ENCODE data around the gene IVNS1ABP. TPM values are rescaled to one million over a fixed set of nuclear protein-coding genes. Genes with fewer than 3 reads are reported as not detected.
A peak's percentile ranks its signal among the peaks of the same experiment; 100 is the strongest.

IVNS1ABP gene
- total and polyA plus RNA-seq, 9 of the 15 experiments (the other 6 are each of a cell fraction or from before 2014, with no cell fraction given): 30.6 to 126 (median 77.7) TPM

DNA sequence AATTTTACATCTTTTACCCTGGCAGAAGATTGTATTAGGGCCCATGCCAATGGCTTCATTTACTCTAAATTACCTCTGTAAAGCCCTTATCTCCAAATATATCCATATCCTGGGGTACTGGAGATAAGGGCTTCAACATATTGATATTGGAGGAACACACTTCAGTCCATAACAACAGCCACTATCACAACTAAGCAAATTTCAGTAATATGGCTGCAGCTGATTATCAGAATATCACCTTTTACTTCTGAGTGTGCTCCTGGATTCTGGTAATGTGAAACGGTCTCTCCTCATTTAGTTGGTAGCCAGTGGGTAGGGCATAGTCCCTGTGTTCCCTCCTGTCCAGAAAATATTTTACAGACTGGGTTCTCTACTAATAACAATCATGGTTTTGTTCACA lies 53.3 kb downstream of the IVNS1ABP start (continued):
- TF ChIP-seq CUX1 (CRISPR knock-in tag; IDR thresholded peaks at IDR 0.05): no peak
- TF ChIP-seq HNRNPK (IDR thresholded peaks at IDR 0.05; ENCODE audit: low read depth, low read length, poor library complexity, severe bottlenecking): no peak
- no peak for TF ChIP-seq NR2C1 (IDR thresholded peaks at IDR 0.05)
- TF ChIP-seq NR2C1 (tag; IDR thresholded peaks at IDR 0.05): no peak
- no peak for TF ChIP-seq MXD1 (CRISPR knock-in tag; IDR thresholded peaks at IDR 0.05; ENCODE audit: borderline replicate concordance, poor library complexity, severe bottlenecking)
- no peak for TF ChIP-seq ZFX (CRISPR knock-in tag; IDR thresholded peaks at IDR 0.05)
- TF ChIP-seq, protein P1, sequence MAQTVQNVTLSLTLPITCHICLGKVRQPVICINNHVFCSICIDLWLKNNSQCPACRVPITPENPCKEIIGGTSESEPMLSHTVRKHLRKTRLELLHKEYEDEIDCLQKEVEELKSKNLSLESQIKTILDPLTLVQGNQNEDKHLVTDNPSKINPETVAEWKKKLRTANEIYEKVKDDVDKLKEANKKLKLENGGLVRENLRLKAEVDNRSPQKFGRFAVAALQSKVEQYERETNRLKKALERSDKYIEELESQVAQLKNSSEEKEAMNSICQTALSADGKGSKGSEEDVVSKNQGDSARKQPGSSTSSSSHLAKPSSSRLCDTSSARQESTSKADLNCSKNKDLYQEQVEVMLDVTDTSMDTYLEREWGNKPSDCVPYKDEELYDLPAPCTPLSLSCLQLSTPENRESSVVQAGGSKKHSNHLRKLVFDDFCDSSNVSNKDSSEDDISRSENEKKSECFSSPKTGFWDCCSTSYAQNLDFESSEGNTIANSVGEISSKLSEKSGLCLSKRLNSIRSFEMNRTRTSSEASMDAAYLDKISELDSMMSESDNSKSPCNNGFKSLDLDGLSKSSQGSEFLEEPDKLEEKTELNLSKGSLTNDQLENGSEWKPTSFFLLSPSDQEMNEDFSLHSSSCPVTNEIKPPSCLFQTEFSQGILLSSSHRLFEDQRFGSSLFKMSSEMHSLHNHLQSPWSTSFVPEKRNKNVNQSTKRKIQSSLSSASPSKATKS (CRISPR knock-in tag; IDR thresholded peaks at IDR 0.05): no peak
- TF ChIP-seq NFYB (IDR thresholded peaks at IDR 0.05; ENCODE audit: extremely low read depth, insufficient read length): no peak
- no peak for TF ChIP-seq ATF7 (IDR thresholded peaks at IDR 0.05)
- TF ChIP-seq MED1 (CRISPR knock-in tag; IDR thresholded peaks at IDR 0.05; ENCODE audit: borderline replicate concordance): no peak
- TF ChIP-seq CHD1 (IDR thresholded peaks at IDR 0.05; ENCODE audit: low read length): no peak
- TF ChIP-seq BCOR (IDR thresholded peaks at IDR 0.05): no peak
- TF ChIP-seq ARID3A (IDR thresholded peaks at IDR 0.05; ENCODE audit: borderline replicate concordance, low read depth, low read length): peak; percentile 78; the same call in 1 of the 2 replicates
- TF ChIP-seq RAD51 (IDR thresholded peaks at IDR 0.05; ENCODE audit: borderline replicate concordance, low read depth): no peak
